SU-DHL-6 (cell line): ENCODE results near the gene GBX2.

Experiments used
- H2AFZ ChIP-seq: fragments of 200-600 bp; sonication (generic); 2 replicates; pipeline ENCODE4 v1.6.1; 2014; ENCODE audit warnings: low read depth, mild to moderate bottlenecking, moderate library complexity, mixed read lengths, antibody characterized with exemption, low read length; ENCODE audit not compliant: severe bottlenecking
- H3F3A ChIP-seq: fragments of 200-600 bp; shearing (Covaris generic); 2 replicates; pipeline ENCODE4 v1.6.0; 2016; ENCODE audit warnings: antibody characterized with exemption, mild to moderate bottlenecking; ENCODE audit not compliant: insufficient read depth
- H3K27ac ChIP-seq: fragments of 200-600 bp; sonication (generic); 2 replicates; pipeline ENCODE4 v1.5.1; 2016; ENCODE audit warnings: low read depth, mild to moderate bottlenecking, low read length, moderate library complexity, mixed read lengths
- H3K27me3 ChIP-seq: fragments of 200-600 bp; sonication (generic), shearing (Covaris generic); 2 replicates; pipeline ENCODE4 v1.6.0; 2014; ENCODE audit warnings: mild to moderate bottlenecking, low read length
- H3K36me3 ChIP-seq: fragments of 200-600 bp; sonication (generic); 2 replicates; pipeline ENCODE4 v1.6.1; 2014; ENCODE audit warnings: mild to moderate bottlenecking, low read length, mixed read lengths
- H3K4me2 ChIP-seq: fragments of 300-600, 200-600 bp; shearing (Covaris generic), sonication (generic); 2 replicates; pipeline ENCODE4 v1.6.0; 2014; ENCODE audit warnings: low read length, low read depth, mild to moderate bottlenecking; ENCODE audit not compliant: poor library complexity, severe bottlenecking
- H3K4me3 ChIP-seq: fragments of 200-600 bp; sonication (generic); 2 replicates; pipeline ENCODE4 v1.5.1; 2014; ENCODE audit warnings: antibody characterized with exemption, low read length, mild to moderate bottlenecking, mixed read lengths; ENCODE audit not compliant: insufficient read depth, poor library complexity, severe bottlenecking
- H3K79me2 ChIP-seq: fragments of 200-600 bp; sonication (generic); 2 replicates; pipeline ENCODE4 v1.6.1; 2014; ENCODE audit warnings: mild to moderate bottlenecking, low read length, moderate library complexity; ENCODE audit not compliant: insufficient read depth
- H3K9ac ChIP-seq: fragments of 200-600 bp; sonication (generic); 2 replicates; pipeline ENCODE4 v1.7.0; 2014; ENCODE audit warnings: mild to moderate bottlenecking, low read length
- H3K9me2 ChIP-seq: fragments of 200-600 bp; sonication (generic); replicated peaks from 2 replicates; pipeline ENCODE4 v1.6.1; 2014; ENCODE audit warnings: low read length; ENCODE audit not compliant: insufficient read depth
- H3K9me3 ChIP-seq: fragments of 200-600 bp; sonication (generic); 2 replicates; pipeline ENCODE4 v1.6.1; 2014; ENCODE audit warnings: low read length, mixed read lengths; ENCODE audit not compliant: insufficient read depth
- H4K20me1 ChIP-seq: fragments of 200-600 bp; sonication (generic); 2 replicates; pipeline ENCODE4 v1.6.1; 2014; ENCODE audit warnings: low read depth, mild to moderate bottlenecking, antibody characterized with exemption, low read length, moderate library complexity, mixed read lengths
- EZH2phosphoT487 ChIP-seq: fragments of 200-600 bp; sonication (generic), shearing (Covaris generic); conservative IDR thresholded peaks from 2 replicates; pipeline ENCODE4 v1.6.1; 2018; ENCODE audit warnings: mild to moderate bottlenecking, antibody characterized with exemption, low read length, moderate library complexity, mixed read lengths
- TF ChIP-seq, protein P1 (sequence below): fragments of 200-600 bp; sonication (generic); IDR thresholded peaks from one replicate; pipeline ENCODE4 v1.5.1; 2017; ENCODE audit warnings: antibody characterized with exemption, mild to moderate bottlenecking, low read length, moderate library complexity; ENCODE audit not compliant: insufficient read depth, poor library complexity, severe bottlenecking

Gene GBX2

DNA sequence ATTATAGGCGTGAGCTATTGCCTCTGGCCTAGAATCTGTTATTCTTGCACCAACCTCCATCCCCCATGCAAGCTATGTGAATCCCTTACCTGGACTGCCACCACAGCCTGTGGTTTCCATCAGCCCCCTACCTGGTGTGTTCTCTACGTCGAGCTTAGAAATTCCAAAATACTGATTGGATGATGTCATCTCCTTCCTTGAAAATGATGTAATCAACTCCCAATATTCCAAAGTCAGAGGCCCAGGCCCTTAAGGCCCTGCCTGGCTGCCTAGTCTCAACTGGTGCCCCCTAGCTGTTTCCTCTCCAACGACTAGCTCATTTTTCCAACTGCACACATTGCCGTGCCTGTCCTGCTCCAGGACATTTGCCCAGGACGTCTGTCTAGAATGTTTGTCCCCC is 41.3 kb upstream of the GBX2 start:
- Histone ChIP-seq H2AFZ (no peak overlapping the region), H3K27me3 (no peaks in the 10 kb centered on the region), H3K27ac (no peak overlapping the region), H3K4me3 (no peak overlapping the region), H3K9ac (no peak overlapping the region), H3K9me2 (no peaks in the 10 kb centered on the region), H3F3A (no peaks in the 10 kb centered on the region), H3K4me2 (no peak overlapping the region), H3K9me3 (no peaks in the 10 kb centered on the region), H4K20me1 (no peaks in the 10 kb centered on the region), H3K79me2 (no peaks in the 10 kb centered on the region), H3K36me3 (no peaks in the 10 kb centered on the region)
- TF ChIP-seq EZH2phosphoT487 = no peak
- TF ChIP-seq, protein P1, sequence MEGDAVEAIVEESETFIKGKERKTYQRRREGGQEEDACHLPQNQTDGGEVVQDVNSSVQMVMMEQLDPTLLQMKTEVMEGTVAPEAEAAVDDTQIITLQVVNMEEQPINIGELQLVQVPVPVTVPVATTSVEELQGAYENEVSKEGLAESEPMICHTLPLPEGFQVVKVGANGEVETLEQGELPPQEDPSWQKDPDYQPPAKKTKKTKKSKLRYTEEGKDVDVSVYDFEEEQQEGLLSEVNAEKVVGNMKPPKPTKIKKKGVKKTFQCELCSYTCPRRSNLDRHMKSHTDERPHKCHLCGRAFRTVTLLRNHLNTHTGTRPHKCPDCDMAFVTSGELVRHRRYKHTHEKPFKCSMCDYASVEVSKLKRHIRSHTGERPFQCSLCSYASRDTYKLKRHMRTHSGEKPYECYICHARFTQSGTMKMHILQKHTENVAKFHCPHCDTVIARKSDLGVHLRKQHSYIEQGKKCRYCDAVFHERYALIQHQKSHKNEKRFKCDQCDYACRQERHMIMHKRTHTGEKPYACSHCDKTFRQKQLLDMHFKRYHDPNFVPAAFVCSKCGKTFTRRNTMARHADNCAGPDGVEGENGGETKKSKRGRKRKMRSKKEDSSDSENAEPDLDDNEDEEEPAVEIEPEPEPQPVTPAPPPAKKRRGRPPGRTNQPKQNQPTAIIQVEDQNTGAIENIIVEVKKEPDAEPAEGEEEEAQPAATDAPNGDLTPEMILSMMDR = no peak

DNA sequence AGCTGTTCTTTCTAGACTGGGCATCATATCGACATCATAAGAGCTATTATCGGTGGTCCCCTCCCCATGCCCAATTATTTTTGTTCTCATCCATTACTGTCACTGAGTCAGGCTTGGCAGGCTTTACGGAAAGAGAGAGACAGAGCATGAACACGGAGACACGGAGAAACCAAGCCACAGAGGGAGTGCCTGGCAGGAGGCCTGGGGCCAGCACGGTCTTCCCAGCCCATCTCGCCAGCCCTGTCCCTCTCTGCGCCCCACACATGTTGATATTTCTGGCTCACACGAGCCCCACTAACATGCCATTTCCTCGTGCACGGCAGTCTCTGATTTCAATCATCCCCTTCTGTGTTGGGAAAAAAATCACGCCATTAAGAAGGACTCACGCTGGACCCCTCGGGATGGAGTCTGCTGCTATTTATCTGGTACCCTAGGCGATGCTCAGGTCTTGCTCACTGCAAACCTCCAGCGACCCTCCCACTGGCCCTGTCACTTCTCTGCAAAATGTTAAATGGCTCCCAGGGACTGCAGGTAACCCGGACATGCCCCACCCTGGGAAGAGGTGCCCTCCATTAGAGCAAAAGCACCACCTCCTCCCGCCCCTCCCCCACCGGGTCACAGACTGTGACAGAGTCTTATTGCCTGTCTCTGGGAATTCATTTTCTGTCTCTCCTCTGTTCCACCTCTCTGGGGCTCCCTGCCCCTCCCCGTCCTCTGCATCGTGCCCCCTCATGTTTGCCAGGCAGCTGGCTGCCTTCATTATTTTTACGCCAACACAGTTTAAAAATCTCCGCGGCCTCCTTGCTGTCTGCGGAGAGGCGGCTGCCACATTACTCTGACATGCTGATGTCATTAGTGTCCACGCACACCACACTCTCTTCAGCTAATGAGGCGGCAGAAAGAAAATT is 40.1 kb upstream of the GBX2 start:
- Histone ChIP-seq H3K27me3 (no peaks in the 10 kb centered on the region), H3K79me2 (no peaks in the 10 kb centered on the region), H4K20me1 (no peaks in the 10 kb centered on the region), H3K27ac (no peak overlapping the region), H3K36me3 (no peaks in the 10 kb centered on the region), H3K9me3 (no peaks in the 10 kb centered on the region), H3K9ac (no peak overlapping the region), H3K9me2 (no peaks in the 10 kb centered on the region), H3K4me2 (no peak overlapping the region), H2AFZ (no peak overlapping the region), H3F3A (no peaks in the 10 kb centered on the region), H3K4me3 (no peak overlapping the region)
- TF ChIP-seq, protein P1 = no peak

DNA sequence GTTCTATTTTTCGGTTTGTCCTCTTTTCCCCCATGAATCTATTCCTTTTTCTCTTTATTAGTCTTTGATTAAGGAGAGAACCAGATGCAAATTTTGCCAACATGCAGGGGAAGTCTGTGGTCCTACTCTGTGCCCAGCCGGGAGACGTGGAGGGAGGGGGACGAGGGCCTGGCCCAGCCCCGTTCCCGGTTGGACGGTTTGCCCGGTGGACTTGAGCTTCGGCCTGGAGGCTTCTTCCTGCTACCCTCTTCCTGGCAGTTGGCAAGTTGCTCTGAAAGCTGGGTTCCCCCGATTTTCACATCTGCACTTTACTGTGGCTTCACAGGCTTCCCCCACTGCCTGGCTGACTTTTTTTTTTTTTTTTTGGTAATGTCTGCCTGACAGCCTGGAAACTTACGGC is 39.3 kb upstream of the GBX2 start:
- H3K27ac ChIP-seq = no peak overlapping the region
- H3F3A ChIP-seq = no peaks in the 10 kb centered on the region
- H4K20me1 ChIP-seq = no peaks in the 10 kb centered on the region
- no peak overlapping the region for H3K4me2 ChIP-seq
- H3K79me2 ChIP-seq = no peaks in the 10 kb centered on the region
- H3K4me3 ChIP-seq = no peak overlapping the region
- H3K27me3 ChIP-seq = no peaks in the 10 kb centered on the region
- no peak overlapping the region for H3K9ac ChIP-seq
- H3K9me3 ChIP-seq = no peaks in the 10 kb centered on the region
- TF ChIP-seq, protein P1 = no peak
- TF ChIP-seq EZH2phosphoT487 = no peak
- no peaks in the 10 kb centered on the region for H3K36me3 ChIP-seq
- no peaks in the 10 kb centered on the region; the same call in 1 of the 2 replicates for H3K9me2 ChIP-seq
- no peak overlapping the region for H2AFZ ChIP-seq
